HepG2 (cell line): ENCODE measurements around the gene MICAL3. TPM values are rescaled to one million over a fixed set of nuclear protein-coding genes. Genes with fewer than 3 reads are reported as not detected.

Experiments
- CHCHD3 ChIP-seq: sonication (generic); formaldehyde crosslinking; IDR thresholded peaks from 2 replicates; pipeline ENCODE4 v1.8.0; 2022; ENCODE audit warnings: mild to moderate bottlenecking, missing genetic modification reagents, moderate library complexity
- CHD4 ChIP-seq: fragments of 200-600 bp; sonication (generic); IDR thresholded peaks from 2 replicates; pipeline ENCODE4 v1.7.0; 2017; ENCODE audit warnings: mild to moderate bottlenecking, low read length, borderline replicate concordance
- ZFP36 ChIP-seq: fragments of 150-350 bp; IDR thresholded peaks from 2 replicates; pipeline ENCODE4 v1.6.1; 2018; ENCODE audit warnings: borderline replicate concordance, low read length, low read depth; ENCODE audit not compliant: partially characterized antibody
- ZNF253 ChIP-seq: sonication (generic); formaldehyde crosslinking; IDR thresholded peaks from 2 replicates; pipeline ENCODE4 v1.8.0; 2022; ENCODE audit warnings: mild to moderate bottlenecking, missing genetic modification reagents, borderline replicate concordance
- ZNF816 ChIP-seq: sonication (generic); formaldehyde crosslinking; IDR thresholded peaks from 2 replicates; pipeline ENCODE4 v1.8.0; 2022; ENCODE audit warnings: missing genetic modification reagents, mild to moderate bottlenecking, borderline replicate concordance
- polyA plus RNA-seq, 8 experiments: library from polyadenylated mRNA; depleted of rRNA in 3 of 8; stranded (reverse) in 7 of 8; unstranded in 1 of 8; fragments of >200 nt; fragmentation: Illumina TruSeq in 4 of 8; extraction: Trizol in 4 of 8; gene quantifications; 2 replicates each; pipeline versions ENCODE4 v1.2.1 to v1.2.3, GENCODE V29; 2011 to 2016; ENCODE audit warnings: low read depth in 4 of 8, missing spikeins in 1 of 8, mixed read lengths in 1 of 8; ENCODE audit not compliant: insufficient read depth in 1 of 8
- total RNA-seq, 5 experiments: library from RNA; depleted of rRNA; stranded (reverse); fragments of >200 nt; fragmentation: Illumina TruSeq; extraction: Trizol; gene quantifications; 2 replicates each; pipeline ENCODE4 v1.2.3, GENCODE V29; 2016; ENCODE audit warnings: low read depth in 1 of 5
- TF ChIP-seq, protein P1 (sequence below): sonication (generic); formaldehyde crosslinking; IDR thresholded peaks from 2 replicates; pipeline ENCODE4 v1.5.0; 2020; ENCODE audit warnings: missing genetic modification reagents
- TF ChIP-seq, protein P2 (sequence below): sonication (generic); formaldehyde crosslinking; IDR thresholded peaks from 2 replicates; pipeline ENCODE4 v1.4.0; 2020; ENCODE audit warnings: missing genetic modification reagents
- TF ChIP-seq, protein P3 (sequence below): sonication (generic); formaldehyde crosslinking; IDR thresholded peaks from 2 replicates; pipeline ENCODE4; 2020; ENCODE audit warnings: missing genetic modification reagents, mild to moderate bottlenecking, borderline replicate concordance

MICAL3 gene
- total and polyA plus RNA-seq, 2 of the 13 experiments (the other 11 are each of a cell fraction or from before 2014, with no cell fraction given): 5.3 to 12.5 TPM

DNA sequence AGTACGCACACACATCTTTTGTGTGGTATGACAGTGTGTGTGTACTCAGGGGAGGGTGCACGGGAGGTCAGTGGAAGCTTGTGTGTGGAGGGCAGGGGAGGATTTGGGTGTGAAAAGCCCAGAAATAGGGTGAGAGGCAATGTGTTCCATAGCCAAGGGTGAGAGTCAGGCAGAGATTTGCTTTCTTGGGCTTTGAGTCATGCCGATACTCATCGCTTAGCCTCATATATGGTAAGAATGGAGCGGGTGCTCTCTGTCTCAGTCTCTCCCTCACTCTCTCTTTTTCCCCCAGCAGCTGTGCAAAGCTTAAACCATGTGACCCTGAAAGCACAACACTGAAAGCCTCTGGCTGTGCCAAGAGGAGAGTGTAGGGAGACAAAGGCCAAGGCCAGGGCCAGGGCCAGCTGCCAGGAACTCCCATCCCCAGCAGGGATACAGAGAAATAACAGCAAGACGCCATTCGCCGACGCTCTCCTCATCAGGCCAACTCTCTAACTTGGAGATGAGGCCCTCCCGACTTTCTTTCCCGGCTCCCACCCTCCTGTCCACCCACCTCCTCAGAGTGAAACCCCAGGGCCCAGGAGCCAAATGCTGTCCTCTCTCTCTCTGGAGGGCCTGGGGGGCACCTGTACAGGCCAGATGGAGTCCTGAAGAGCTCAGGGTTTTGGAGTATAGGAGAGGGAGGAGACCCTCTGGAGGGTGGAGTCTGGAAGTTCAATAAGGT is 20.3 kb upstream of the MICAL3 start (continued):
- TF ChIP-seq CHCHD3 (CRISPR knock-in tag): no peak
- TF ChIP-seq, protein P1, sequence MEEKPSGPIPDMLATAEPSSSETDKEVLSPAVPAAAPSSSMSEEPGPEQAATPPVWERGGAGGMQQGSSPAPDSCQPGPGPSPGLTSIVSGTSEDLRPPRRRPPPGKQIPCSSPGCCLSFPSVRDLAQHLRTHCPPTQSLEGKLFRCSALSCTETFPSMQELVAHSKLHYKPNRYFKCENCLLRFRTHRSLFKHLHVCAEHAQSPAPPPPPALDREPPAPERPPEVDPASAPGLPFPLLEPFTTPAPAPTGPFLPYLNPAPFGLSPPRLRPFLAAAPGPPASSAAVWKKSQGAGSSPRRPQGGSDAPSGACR (CRISPR knock-in tag): 0 out of 2 replicates have a peak, but pooled peaks have one; percentile 55
- TF ChIP-seq, protein P2, sequence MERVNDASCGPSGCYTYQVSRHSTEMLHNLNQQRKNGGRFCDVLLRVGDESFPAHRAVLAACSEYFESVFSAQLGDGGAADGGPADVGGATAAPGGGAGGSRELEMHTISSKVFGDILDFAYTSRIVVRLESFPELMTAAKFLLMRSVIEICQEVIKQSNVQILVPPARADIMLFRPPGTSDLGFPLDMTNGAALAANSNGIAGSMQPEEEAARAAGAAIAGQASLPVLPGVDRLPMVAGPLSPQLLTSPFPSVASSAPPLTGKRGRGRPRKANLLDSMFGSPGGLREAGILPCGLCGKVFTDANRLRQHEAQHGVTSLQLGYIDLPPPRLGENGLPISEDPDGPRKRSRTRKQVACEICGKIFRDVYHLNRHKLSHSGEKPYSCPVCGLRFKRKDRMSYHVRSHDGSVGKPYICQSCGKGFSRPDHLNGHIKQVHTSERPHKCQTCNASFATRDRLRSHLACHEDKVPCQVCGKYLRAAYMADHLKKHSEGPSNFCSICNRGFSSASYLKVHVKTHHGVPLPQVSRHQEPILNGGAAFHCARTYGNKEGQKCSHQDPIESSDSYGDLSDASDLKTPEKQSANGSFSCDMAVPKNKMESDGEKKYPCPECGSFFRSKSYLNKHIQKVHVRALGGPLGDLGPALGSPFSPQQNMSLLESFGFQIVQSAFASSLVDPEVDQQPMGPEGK: peak; percentile 79
- TF ChIP-seq ZFP36: no peak
- TF ChIP-seq CHD4: no peak
- TF ChIP-seq ZNF816 (CRISPR knock-in tag): no peak
- no peak for TF ChIP-seq ZNF253 (CRISPR knock-in tag)
- TF ChIP-seq, protein P3, sequence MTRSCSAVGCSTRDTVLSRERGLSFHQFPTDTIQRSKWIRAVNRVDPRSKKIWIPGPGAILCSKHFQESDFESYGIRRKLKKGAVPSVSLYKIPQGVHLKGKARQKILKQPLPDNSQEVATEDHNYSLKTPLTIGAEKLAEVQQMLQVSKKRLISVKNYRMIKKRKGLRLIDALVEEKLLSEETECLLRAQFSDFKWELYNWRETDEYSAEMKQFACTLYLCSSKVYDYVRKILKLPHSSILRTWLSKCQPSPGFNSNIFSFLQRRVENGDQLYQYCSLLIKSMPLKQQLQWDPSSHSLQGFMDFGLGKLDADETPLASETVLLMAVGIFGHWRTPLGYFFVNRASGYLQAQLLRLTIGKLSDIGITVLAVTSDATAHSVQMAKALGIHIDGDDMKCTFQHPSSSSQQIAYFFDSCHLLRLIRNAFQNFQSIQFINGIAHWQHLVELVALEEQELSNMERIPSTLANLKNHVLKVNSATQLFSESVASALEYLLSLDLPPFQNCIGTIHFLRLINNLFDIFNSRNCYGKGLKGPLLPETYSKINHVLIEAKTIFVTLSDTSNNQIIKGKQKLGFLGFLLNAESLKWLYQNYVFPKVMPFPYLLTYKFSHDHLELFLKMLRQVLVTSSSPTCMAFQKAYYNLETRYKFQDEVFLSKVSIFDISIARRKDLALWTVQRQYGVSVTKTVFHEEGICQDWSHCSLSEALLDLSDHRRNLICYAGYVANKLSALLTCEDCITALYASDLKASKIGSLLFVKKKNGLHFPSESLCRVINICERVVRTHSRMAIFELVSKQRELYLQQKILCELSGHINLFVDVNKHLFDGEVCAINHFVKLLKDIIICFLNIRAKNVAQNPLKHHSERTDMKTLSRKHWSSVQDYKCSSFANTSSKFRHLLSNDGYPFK (CRISPR knock-in tag): no peak
- TF ChIP-seq, all 625 proteins: peak for 179
